Measurements from ENCODE around the gene DYNLT2.

Gene DYNLT2

GRCh38 chr6:169729961-169730360, 21.4 kb downstream of the DYNLT2 start:
- no peak for DNase-seq (ENCODE audit: low spot score)

GRCh38 chr6:169726963-169727362, 24.4 kb downstream of the DYNLT2 start:
- no peak for DNase-seq (ENCODE audit: low spot score)

- no peak for DNase-seq (ENCODE audit: low spot score)
Measured at GRCh38 chr6:169726049-169726400, 25.3 kb downstream of the DYNLT2 start.

- DNase-seq (ENCODE audit: low spot score): no peak
Measured at GRCh38 chr6:169725125-169726048, 26.0 kb downstream of the DYNLT2 start.

- DNase-seq (ENCODE audit: low spot score): peak; percentile 66
Measured at GRCh38 chr6:169724494-169725124, 26.8 kb downstream of the DYNLT2 start, which contains the start of gene PHF10. Gene PHF10 (minus strand): TSS chr6:169724500. CDS start chr6:169723931, 569 bp downstream.

- DNase-seq (ENCODE audit: low spot score): peak; percentile 24
Measured at GRCh38 chr6:169723991-169724493, 27.3 kb downstream of the DYNLT2 start.

- DNase-seq (ENCODE audit: low spot score): peak; percentile 52
Measured at GRCh38 chr6:169723200-169723909, 28.0 kb downstream of the DYNLT2 start.

- DNase-seq (ENCODE audit: low spot score): peak; percentile 18
Measured at GRCh38 chr6:169722362-169723199, 28.8 kb downstream of the DYNLT2 start.

- DNase-seq (ENCODE audit: low spot score): no peak
Measured at GRCh38 chr6:169720207-169720855, 31.0 kb downstream of the DYNLT2 start.

- no peak for DNase-seq (ENCODE audit: low spot score)
Measured at GRCh38 chr6:169719117-169719516, 32.3 kb downstream of the DYNLT2 start.

GRCh38 chr6:169714595-169714994, 36.8 kb downstream of the DYNLT2 start:
- no peak for DNase-seq (ENCODE audit: low spot score)

GRCh38 chr6:169714178-169714577, 37.2 kb downstream of the DYNLT2 start:
- no peak for DNase-seq (ENCODE audit: low spot score)

GRCh38 chr6:169710009-169710408, 41.4 kb downstream of the DYNLT2 start:
- no peak for DNase-seq (ENCODE audit: low spot score)

- DNase-seq (ENCODE audit: low spot score): no peak
Measured at GRCh38 chr6:169709293-169709692, 42.1 kb downstream of the DYNLT2 start.

- no peak for DNase-seq (ENCODE audit: low spot score)
Measured at GRCh38 chr6:169707772-169708171, 43.6 kb downstream of the DYNLT2 start.

- no peak for DNase-seq (ENCODE audit: low spot score)
Measured at GRCh38 chr6:169702840-169703246, 48.5 kb downstream of the DYNLT2 start.

- DNase-seq (ENCODE audit: low spot score): peak; percentile 96
Measured at GRCh38 chr6:169701954-169702839, 49.2 kb downstream of the DYNLT2 start, which contains the start of the genes C6orf120 and WDR27. Gene C6orf120 (plus strand): TSS chr6:169702126. CDS start chr6:169702460, 334 bp downstream. Gene WDR27 (minus strand): TSS chr6:169702029. CDS start chr6:169689005, 13,024 bp downstream.

GRCh38 chr6:169701311-169701953, 49.9 kb downstream of the DYNLT2 start:
- DNase-seq (ENCODE audit: low spot score): no peak

GRCh38 chr6:169700296-169700695, 51.1 kb downstream of the DYNLT2 start:
- DNase-seq (ENCODE audit: low spot score): no peak
